IPS-18c (cell line): Measurements from ENCODE around the gene SMIM35.

Experiments used
- H3K4me3 ChIP-seq: 2 replicates; pipeline ENCODE4 v1.7.0; 2013; ENCODE audit warnings: low read depth, mild to moderate bottlenecking, low read length, moderate library complexity; ENCODE audit not compliant: insufficient read depth
- H3K9me3 ChIP-seq: one replicate; pipeline ENCODE4 v1.6.1; 2013; ENCODE audit warnings: mild to moderate bottlenecking, low read length, moderate library complexity; ENCODE audit not compliant: control insufficient read depth, insufficient read depth

Gene SMIM35

GRCh38 chr11:118112711-118113430 is 26.1 kb upstream of the SMIM35 start:
- no peak overlapping the region; the same call in 1 of the 2 replicates for H3K4me3 ChIP-seq
- H3K9me3 ChIP-seq = peaks cover 2% of the 10 kb centered on the region

- H3K4me3 ChIP-seq = no peak overlapping the region
Observed at GRCh38 chr11:118111744-118112035, 24.9 kb upstream of the SMIM35 start.

GRCh38 chr11:118111019-118111743 is 24.4 kb upstream of the SMIM35 start:
- Histone ChIP-seq H3K4me3 (no peak overlapping the region), H3K9me3 (peaks cover 2% of the 10 kb centered on the region)

More at GRCh38 chr11:118111744-118112035, 24.9 kb upstream of the SMIM35 start:
- peaks cover 2% of the 10 kb centered on the region for H3K9me3 ChIP-seq

GRCh38 chr11:118109231-118109630 is 22.5 kb upstream of the SMIM35 start:
- Histone ChIP-seq H3K4me3 (no peak overlapping the region), H3K9me3 (peaks cover 2% of the 10 kb centered on the region)

GRCh38 chr11:118108513-118108912 is 21.8 kb upstream of the SMIM35 start:
- Histone ChIP-seq H3K9me3 (peaks cover 2% of the 10 kb centered on the region), H3K4me3 (no peak overlapping the region)

GRCh38 chr11:118106789-118107335 is 20.1 kb upstream of the SMIM35 start:
- Histone ChIP-seq H3K4me3 (no peak overlapping the region), H3K9me3 (peaks cover 2% of the 10 kb centered on the region)

GRCh38 chr11:118105657-118106305 is 19.0 kb upstream of the SMIM35 start:
- H3K4me3 ChIP-seq = no peak overlapping the region
- peaks cover 2% of the 10 kb centered on the region for H3K9me3 ChIP-seq

- Histone ChIP-seq H3K4me3 (no peak overlapping the region), H3K9me3 (no peaks in the 10 kb centered on the region)
Observed at GRCh38 chr11:118104491-118104890, 17.7 kb upstream of the SMIM35 start.

- no peaks in the 10 kb centered on the region for H3K9me3 ChIP-seq
- no peak overlapping the region for H3K4me3 ChIP-seq
Observed at GRCh38 chr11:118102721-118103261, 16.0 kb upstream of the SMIM35 start.

- Histone ChIP-seq H3K9me3 (no peaks in the 10 kb centered on the region), H3K4me3 (no peak overlapping the region)
Observed at GRCh38 chr11:118100691-118101232, 14.0 kb upstream of the SMIM35 start.

GRCh38 chr11:118099838-118100556 is 13.2 kb upstream of the SMIM35 start:
- Histone ChIP-seq H3K4me3 (no peak overlapping the region), H3K9me3 (no peaks in the 10 kb centered on the region)

GRCh38 chr11:118098996-118099837 is 12.5 kb upstream of the SMIM35 start:
- no peaks in the 10 kb centered on the region for H3K9me3 ChIP-seq
- no peak overlapping the region for H3K4me3 ChIP-seq

GRCh38 chr11:118095967-118096367 is 9.2 kb upstream of the SMIM35 start:
- no peak overlapping the region for H3K4me3 ChIP-seq
- H3K9me3 ChIP-seq = no peaks in the 10 kb centered on the region

GRCh38 chr11:118095493-118095892 is 8.7 kb upstream of the SMIM35 start:
- H3K4me3 ChIP-seq = no peak overlapping the region
- H3K9me3 ChIP-seq = no peaks in the 10 kb centered on the region

GRCh38 chr11:118092907-118093571 is 6.3 kb upstream of the SMIM35 start:
- Histone ChIP-seq H3K9me3 (no peaks in the 10 kb centered on the region), H3K4me3 (no peak overlapping the region)

GRCh38 chr11:118091690-118092089 is 4.9 kb upstream of the SMIM35 start:
- no peak overlapping the region for H3K4me3 ChIP-seq
- no peaks in the 10 kb centered on the region for H3K9me3 ChIP-seq
